HG03460 (cell line): Measurements from ENCODE around the gene CTXND1.
"Not testable (repeated sequence)": the region's sequence is repeated elsewhere in the genome, so short reads cannot be mapped to it uniquely, and the experiment has no call there.

ENCODE experiments used
- ATAC-seq: cut with Tn5 transposase; IDR thresholded peaks from one replicate; pipeline ENCODE4 v1.9.1; 2021; ENCODE audit not compliant: unreplicated experiment

The CTXND1 gene

GRCh38 chr15:80252121-80252518, at the start of gene CTXND1:
Gene CTXND1 (minus strand): TSS chr15:80252213. CDS start chr15:80201949, 50,264 bp downstream.
- no peak for ATAC-seq

GRCh38 chr15:80301472-80301871, 49.5 kb upstream of the CTXND1 start:
- no peak for ATAC-seq

- not testable (repeated sequence) for ATAC-seq
Observed at GRCh38 chr15:80295777-80296176, 43.8 kb upstream of the CTXND1 start.

- no peak for ATAC-seq
Observed at GRCh38 chr15:80292079-80292478, 40.1 kb upstream of the CTXND1 start.

- ATAC-seq = not testable (repeated sequence)
Observed at GRCh38 chr15:80290891-80291290, 38.9 kb upstream of the CTXND1 start.

- ATAC-seq = no peak
Observed at GRCh38 chr15:80289528-80290495, 37.8 kb upstream of the CTXND1 start.

- no peak for ATAC-seq
Observed at GRCh38 chr15:80288131-80288530, 36.1 kb upstream of the CTXND1 start.

GRCh38 chr15:80286055-80286454, 34.0 kb upstream of the CTXND1 start:
- ATAC-seq = no peak

GRCh38 chr15:80285379-80285778, 33.4 kb upstream of the CTXND1 start:
- no peak for ATAC-seq

- no peak for ATAC-seq
Observed at GRCh38 chr15:80283531-80283930, 31.5 kb upstream of the CTXND1 start.

GRCh38 chr15:80277147-80277546, 25.1 kb upstream of the CTXND1 start:
- no peak for ATAC-seq

- ATAC-seq = no peak
Observed at GRCh38 chr15:80275961-80276360, 23.9 kb upstream of the CTXND1 start.

GRCh38 chr15:80274996-80275395, 23.0 kb upstream of the CTXND1 start:
- ATAC-seq = no peak

GRCh38 chr15:80274554-80274953, 22.5 kb upstream of the CTXND1 start:
- no peak for ATAC-seq

- ATAC-seq = no peak
Observed at GRCh38 chr15:80272987-80273386, 21.0 kb upstream of the CTXND1 start.

GRCh38 chr15:80270472-80270871, 18.5 kb upstream of the CTXND1 start:
- no peak for ATAC-seq

GRCh38 chr15:80268101-80268500, 16.1 kb upstream of the CTXND1 start:
- no peak for ATAC-seq

GRCh38 chr15:80267658-80268057, 15.6 kb upstream of the CTXND1 start:
- no peak for ATAC-seq

GRCh38 chr15:80266745-80267144, 14.7 kb upstream of the CTXND1 start:
- ATAC-seq = no peak

- no peak for ATAC-seq
Observed at GRCh38 chr15:80266113-80266512, 14.1 kb upstream of the CTXND1 start.

- ATAC-seq = no peak
Observed at GRCh38 chr15:80265021-80265420, 13.0 kb upstream of the CTXND1 start.

GRCh38 chr15:80264031-80264430, 12.0 kb upstream of the CTXND1 start:
- no peak for ATAC-seq

- no peak for ATAC-seq
Observed at GRCh38 chr15:80260551-80260950, 8.5 kb upstream of the CTXND1 start.
